Measurements from ENCODE around the gene PTGIR.

Gene PTGIR

DNA sequence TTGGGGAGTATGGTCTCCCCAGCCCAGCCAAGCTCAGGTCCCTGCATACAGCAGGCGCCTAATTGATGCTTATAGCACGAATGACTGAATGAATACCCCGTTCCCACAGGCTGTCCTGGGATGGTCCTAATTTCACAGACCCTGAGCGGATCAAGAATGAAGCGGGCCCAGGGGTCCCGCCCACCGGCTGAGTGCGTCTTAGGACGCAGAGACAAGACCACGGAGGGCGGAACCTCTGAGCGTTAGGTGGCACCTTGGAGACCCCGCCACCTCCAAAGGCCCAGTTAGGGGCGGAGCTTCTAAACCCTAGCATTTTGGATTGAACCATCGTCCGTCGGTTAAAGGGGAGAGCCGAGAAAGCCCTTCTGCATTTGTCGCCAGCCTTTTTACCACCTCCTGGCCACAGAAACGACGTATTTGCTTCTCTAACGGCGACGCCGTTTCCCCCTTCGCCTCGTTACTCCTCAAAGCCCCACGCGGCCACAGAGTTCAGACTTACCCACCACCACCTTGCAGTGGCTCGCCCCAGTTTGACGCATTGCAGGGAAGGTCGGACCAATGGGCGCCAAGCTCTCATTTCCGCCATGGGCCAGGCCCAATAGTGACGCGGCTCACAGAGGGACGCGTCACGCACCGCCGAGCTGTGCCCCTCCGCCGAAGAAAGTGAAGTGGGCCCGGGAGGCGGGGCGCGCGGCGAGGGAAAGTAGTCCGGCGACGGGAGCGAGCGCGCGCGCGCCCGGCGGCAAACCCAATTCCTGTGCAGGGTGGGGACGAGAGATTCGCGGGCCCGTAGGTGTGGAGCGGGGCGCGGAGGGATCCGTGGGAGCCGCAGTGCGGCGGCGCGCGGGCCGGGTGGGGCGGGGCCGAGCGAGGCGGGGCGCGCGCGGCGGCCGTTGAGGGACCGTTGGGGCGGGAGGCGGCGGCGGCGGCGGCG, 24.2 kb downstream of the PTGIR start:
- peak; percentile 98 for DNase-seq (ENCODE audit: low spot score)

DNA sequence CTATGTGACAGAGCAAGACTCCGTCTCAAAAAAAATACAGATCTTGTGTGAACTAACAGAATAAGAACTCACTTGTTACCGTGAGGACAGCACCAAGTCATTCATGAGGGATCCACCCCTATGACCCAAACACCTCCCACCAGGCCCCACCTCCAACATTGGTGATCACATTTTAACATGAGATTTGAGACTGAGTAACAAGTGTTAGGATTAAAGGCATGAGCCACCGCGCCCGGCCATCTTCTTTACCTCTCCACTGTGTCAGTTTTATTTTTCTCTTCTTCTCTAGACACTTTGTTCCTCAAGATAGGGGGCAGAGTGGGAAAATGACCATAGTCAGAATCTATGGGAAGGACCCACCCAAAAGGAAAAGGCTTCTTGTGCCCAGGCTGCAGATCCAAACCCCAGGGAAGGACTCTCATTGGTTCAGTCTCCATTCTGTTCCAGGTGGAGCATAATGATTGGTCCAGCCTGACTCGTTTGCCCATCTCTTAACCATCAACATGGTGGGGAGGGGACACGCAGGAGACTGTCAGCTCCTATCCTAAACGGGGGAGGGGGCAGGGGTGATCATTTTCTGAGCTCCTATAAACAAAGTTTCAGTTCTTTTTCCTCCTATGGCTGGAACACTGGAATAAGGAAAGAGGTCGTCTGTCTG, 25.0 kb downstream of the PTGIR start:
- no peak for DNase-seq (ENCODE audit: low spot score)

DNA sequence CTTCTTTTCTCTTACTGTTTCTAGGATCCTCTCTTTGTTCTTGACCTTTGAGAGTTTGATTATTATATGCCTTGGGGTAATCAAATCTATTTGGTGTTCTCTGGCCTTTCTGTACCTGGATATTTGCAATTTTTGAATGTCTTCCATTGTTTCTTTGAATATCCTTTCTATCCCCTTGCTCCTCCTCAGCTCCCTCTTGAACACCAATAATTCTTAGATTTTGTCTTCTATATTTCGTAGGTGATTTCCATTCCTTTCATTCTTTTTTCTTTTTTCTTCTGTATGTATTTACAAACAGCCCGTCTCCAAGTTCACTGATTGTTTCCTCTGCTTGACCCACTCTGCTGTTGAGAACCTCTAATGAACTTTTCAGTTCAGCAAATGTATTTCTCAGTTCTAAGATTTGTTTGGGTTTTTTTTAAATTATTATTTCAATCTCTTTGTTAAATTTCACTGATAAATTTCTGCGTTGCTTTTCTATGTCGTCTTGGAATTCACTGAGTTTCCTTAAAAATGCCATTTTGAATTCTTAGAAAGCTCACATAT, 26.4 kb downstream of the PTGIR start:
- no peak for DNase-seq (ENCODE audit: low spot score)

DNA sequence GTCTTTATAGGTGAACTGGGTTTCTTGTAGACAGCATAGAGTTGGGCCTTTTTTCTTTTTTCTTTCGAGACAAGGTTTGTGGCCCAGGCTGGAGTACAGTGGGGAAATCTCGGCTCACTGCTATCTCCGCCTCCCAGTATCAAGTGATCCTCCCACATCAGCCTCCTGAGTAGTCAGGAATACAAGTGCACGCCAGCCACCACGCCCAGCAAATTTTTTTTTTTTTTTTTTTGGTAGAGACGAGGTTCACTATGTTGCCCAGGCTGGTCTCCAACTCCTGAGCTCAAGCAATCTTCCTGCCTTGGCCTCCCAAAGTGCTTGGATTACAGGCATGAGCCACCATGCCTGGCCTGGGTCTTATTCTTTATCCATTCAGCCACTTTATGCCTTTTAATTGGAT, 28.9 kb downstream of the PTGIR start:
- DNase-seq (ENCODE audit: low spot score), result no peak

DNA sequence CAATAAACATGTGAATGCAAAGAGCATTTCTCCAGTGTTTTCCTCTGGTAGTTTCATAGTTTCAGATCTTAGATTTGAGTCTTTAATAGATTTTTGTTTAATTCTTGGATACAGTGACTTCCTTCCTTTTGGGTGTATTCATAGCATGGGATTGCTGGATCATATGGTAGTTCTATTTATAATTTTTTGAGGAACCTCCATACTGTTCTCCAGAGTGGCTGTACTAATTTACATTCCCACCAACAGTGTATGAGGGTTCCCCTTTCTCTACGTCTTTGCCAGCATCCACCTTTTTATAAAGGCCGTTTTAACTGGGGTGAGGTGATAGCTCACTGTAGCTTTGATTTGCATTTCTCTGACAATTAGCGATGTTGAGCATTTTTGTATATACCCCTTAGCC, 33.0 kb downstream of the PTGIR start:
- DNase-seq (ENCODE audit: low spot score), result no peak

DNA sequence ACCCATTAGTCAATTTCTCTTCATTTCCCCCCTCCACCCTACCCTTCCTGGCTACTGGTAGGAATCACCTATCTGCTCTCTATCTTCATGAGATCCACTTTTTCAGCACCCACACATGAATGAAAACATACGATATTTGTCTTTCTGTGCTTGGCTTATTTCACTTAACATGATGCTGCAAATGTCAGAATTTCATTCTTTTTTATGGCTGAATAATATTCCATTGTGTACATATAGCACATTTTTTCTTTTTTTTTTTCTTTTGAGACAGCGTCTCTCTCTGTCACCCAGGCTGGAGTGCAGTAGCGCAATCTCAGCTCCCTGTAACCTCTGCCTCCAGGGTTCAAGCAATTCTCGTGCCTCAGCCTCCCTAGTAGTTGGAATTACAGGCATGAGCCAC, 33.6 kb downstream of the PTGIR start:
- DNase-seq (ENCODE audit: low spot score), result no peak

DNA sequence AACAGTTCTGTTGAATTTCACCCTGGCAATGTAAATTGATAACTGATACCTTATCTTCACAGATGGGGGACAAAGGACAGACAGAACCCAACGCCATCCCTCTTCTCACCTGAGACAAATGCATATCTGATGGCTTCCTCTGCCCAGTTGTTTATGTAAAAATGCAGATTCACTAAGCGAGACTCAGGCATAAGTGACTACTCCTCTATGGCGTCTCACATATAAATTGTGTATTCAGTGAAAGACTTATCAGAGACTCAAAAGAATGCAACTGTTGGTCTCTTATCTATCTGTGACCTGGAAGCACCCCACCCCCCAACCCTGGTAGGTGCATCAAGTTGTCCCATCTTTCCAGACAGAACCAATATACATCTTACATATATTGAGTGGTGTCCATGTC, 37.0 kb downstream of the PTGIR start:
- DNase-seq (ENCODE audit: low spot score), result no peak

DNA sequence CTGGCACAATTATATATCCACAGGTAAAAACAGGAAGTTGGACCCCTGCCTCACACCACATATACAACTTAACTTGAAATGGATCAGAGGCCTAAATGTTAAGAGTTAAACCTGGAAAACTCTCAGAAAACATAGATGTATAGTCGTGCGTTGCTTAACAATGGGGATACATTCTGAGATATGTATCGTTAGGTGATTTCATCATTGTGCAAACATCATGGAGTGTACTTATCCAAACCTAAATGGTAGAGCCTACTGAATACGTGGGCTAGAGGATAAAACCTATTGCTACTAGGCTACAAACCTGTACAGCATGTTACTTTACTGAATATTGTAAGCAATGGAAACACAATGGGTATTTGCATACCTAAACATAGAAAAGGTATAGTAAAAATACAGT, 38.6 kb downstream of the PTGIR start:
- no peak for DNase-seq (ENCODE audit: low spot score)

DNA sequence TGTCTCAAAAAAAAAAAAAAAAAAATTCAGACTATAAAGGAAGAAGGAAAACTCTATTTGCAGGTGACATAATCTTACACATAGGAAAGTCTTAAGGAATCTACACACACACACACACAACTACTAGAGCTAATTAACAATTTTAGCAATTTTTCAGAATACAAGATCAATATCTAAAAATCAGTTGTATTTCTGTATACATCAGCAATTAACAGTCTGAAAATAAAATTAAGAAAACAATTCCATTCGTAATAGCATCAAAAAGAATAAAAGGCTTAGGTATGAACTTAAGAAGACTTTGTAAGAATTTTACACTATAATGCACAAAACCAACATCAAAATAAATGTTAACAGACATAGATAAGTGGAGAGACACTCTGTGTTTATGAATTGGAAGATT, 39.4 kb downstream of the PTGIR start:
- DNase-seq (ENCODE audit: low spot score), result no peak

DNA sequence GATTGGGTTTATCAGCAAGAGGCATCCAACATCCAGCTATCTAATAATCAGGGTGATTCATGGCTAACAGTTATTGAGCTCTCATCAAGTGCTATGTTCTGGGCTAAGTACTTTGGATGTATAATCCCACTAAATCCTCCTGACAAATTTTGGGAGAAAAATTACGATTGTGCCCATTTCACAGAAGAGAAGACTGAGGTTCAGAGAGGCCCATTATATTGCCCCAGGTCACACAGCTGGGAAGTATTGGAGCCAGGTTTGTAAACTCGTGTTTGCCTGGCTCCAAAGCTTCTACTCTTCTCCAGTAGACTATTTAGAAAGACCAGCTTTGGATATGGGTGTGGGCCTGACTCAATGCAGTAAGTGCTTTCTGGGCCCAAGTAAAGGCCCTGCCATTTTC, 44.6 kb downstream of the PTGIR start:
- DNase-seq (ENCODE audit: low spot score), result no peak

DNA sequence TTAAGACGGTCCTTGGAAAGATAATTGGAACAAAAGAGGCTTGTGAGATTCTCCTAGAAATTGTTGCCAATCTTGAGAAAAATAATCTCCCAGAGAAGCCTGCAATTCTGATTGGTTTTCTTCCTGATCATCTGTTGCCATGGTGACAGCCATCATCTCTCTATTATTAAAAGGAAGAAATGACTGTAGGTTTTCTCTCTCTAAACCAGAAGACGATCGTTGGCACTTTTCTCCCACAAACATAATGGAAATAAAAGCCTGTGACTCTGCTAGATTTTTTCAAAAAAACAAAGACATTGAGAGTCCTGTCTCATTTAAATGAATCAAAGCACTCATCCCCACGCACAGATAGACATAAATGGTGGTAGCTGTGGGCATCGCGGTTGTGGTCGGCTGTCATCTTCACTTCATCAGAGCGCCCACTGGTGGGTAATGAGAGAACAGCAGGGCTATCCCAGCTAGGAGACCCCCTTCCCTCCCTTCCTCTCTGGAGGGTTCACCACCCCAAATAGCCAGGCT, 45.5 kb downstream of the PTGIR start:
- no peak for DNase-seq (ENCODE audit: low spot score)

DNA sequence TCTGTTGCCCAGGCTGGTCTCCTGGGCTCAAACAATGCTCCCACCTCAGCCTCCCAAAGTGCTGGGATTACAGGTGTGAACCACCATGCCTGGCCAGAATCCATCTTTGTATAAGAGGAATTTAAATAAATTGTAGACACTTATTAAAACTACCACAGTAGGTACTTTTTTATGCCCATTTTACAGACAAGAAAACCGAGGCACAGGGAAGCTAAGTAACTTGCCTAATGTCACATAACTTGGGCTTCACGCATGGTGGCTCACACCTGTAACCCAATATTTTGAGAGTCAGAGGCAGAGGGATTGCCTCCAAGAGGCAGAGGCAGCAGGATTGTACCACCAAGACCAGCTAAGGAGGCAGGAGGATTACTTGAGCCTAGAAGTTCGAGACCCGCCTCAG, 46.4 kb downstream of the PTGIR start:
- DNase-seq (ENCODE audit: low spot score), result no peak

DNA sequence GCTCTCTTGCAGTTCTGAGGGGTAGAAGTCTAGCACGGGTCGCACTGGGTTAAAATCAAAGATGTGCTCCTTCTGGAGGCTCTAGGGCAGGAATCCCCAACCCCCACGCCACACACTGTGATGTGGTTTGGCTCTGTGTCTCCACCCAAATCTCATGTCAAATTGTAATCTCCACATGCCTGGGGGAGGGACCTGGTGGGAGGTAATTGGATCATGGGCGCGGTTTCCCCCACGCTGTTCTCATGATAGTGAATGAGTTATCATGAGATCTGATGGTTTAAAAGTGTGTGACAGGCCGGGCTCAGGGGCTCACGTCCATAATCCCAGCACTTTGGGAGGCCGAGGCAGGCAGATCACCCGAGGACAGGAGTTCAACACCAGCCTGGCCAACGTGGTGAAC, 50.4 kb downstream of the PTGIR start:
- no peak for DNase-seq (ENCODE audit: low spot score)

DNA sequence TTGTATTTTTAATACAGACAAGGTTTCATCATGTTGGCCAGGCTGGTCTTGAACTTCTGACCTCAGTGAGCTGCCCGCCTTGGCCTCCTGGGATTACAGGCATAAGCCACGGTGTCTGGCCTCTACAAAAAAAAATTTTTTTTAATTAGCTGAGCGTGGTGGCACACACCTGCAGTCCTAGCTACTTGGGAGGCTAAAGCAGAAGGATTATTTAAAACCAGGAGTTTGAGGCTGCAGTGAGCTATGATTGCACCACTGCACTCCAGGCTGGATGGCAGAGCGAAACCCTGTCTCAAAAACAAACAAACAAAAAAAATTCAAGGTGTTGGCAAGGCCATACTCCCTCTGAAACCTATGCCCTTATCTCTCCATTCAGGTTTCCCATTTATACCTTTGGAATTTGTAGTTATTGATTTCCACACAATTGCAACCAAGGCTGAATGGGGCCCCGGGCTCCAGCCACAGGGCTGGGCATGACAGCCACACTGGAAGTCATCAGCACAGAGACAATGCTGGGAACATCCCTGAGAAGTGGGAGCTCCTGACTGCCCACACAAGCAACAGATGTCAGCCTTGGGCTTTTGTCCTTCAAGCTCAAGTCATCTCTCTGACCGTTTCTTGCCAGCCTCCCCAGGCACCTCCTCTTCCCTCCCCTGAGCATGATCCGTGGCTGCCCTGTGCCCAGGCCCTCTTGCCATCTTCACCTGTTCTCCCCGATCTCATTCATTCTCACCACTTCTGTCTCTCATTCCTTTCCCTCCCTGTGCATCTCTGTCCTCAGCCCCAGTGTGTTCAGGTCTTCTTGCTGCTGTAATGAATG, 51.0 kb downstream of the PTGIR start:
- DNase-seq (ENCODE audit: low spot score), result no peak

DNA sequence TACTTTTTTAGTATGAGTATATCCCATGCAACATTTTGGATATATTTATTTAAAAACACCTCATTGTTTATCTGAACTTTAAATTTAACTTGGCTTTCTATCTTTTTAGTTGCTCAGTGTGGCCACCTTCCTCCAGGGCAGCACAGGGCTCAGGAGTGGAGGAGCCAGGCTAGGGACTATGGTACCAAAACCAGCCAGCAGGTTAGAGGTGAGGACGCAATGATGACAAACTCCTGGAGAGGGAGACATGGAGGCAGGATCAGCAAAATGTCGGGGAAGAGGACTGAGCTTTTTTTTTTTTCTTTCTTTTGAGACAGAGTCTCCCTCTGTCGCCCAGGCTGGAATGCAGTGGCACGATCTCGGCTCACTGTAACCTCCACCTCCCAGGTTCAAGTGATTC, 53.4 kb downstream of the PTGIR start:
- no peak for DNase-seq (ENCODE audit: low spot score)
